ENCODE results near the gene SAP30.

SAP30 gene

GRCh38 chr4:173337463-173337862, 33.3 kb upstream of the SAP30 start:
- Histone ChIP-seq H3K27ac (ENCODE audit: low read depth, low read length) (no peak overlapping the region), H3K9ac (ENCODE audit: low read depth, low read length) (no peak overlapping the region), H3K4me1 (ENCODE audit: insufficient read depth, low read length) (peaks cover 25% of the 10 kb centered on the region; the same call in 1 of the 2 replicates), H3K9me3 (ENCODE audit: insufficient read depth, low read depth, low read length) (no peaks in the 10 kb centered on the region), H3K4me3 (ENCODE audit: low read length) (no peak overlapping the region), H3K36me3 (ENCODE audit: insufficient read depth, low read length) (peaks cover 10% of the 10 kb centered on the region), H3K27me3 (ENCODE audit: insufficient read depth, low read length) (no peaks in the 10 kb centered on the region)
- WGBS, result 92% methylated on average over 2 of the region's 2 CpGs

GRCh38 chr4:173343832-173344397, 26.8 kb upstream of the SAP30 start:
- no peak overlapping the region; the same call in 1 of the 2 replicates for H3K4me3 ChIP-seq (ENCODE audit: low read length)
- H3K9ac ChIP-seq (ENCODE audit: low read depth, low read length), result no peak overlapping the region
- no peak overlapping the region for H3K27ac ChIP-seq (ENCODE audit: low read depth, low read length)
- no peaks in the 10 kb centered on the region for H3K9me3 ChIP-seq (ENCODE audit: insufficient read depth, low read depth, low read length)
- H3K4me1 ChIP-seq (ENCODE audit: insufficient read depth, low read length), result peaks cover 26% of the 10 kb centered on the region
- 56% methylated on average over 2 of the region's 3 CpGs for WGBS
- no peaks in the 10 kb centered on the region for H3K36me3 ChIP-seq (ENCODE audit: insufficient read depth, low read length)
- H3K27me3 ChIP-seq (ENCODE audit: insufficient read depth, low read length), result no peaks in the 10 kb centered on the region

- WGBS, result 88% methylated on average over 1 of the region's 2 CpGs
- Histone ChIP-seq H3K27me3 (ENCODE audit: insufficient read depth, low read length) (no peaks in the 10 kb centered on the region), H3K9ac (ENCODE audit: low read depth, low read length) (no peak overlapping the region)
These were observed 25.1 kb upstream of the SAP30 start for GRCh38 chr4:173345648-173346047.

GRCh38 chr4:173346074-173346473, 24.7 kb upstream of the SAP30 start:
- no peaks in the 10 kb centered on the region for H3K27me3 ChIP-seq (ENCODE audit: insufficient read depth, low read length)
- H3K9ac ChIP-seq (ENCODE audit: low read depth, low read length), result no peak overlapping the region
- peaks cover 24% of the 10 kb centered on the region for H3K4me1 ChIP-seq (ENCODE audit: insufficient read depth, low read length)
- no peak overlapping the region for H3K27ac ChIP-seq (ENCODE audit: low read depth, low read length)
- H3K4me3 ChIP-seq (ENCODE audit: low read length), result no peak overlapping the region
- no peaks in the 10 kb centered on the region for H3K36me3 ChIP-seq (ENCODE audit: insufficient read depth, low read length)
- no peaks in the 10 kb centered on the region for H3K9me3 ChIP-seq (ENCODE audit: insufficient read depth, low read depth, low read length)
- WGBS, result 69% methylated on average over 2 of the region's 2 CpGs

More at GRCh38 chr4:173345648-173346047, 25.1 kb upstream of the SAP30 start:
- Histone ChIP-seq H3K27ac (ENCODE audit: low read depth, low read length) (no peak overlapping the region), H3K36me3 (ENCODE audit: insufficient read depth, low read length) (no peaks in the 10 kb centered on the region), H3K4me1 (ENCODE audit: insufficient read depth, low read length) (peaks cover 26% of the 10 kb centered on the region), H3K9me3 (ENCODE audit: insufficient read depth, low read depth, low read length) (no peaks in the 10 kb centered on the region), H3K4me3 (ENCODE audit: low read length) (no peak overlapping the region)

GRCh38 chr4:173347467-173347866, 23.3 kb upstream of the SAP30 start:
- H3K27me3 ChIP-seq (ENCODE audit: insufficient read depth, low read length), result no peaks in the 10 kb centered on the region
- H3K36me3 ChIP-seq (ENCODE audit: insufficient read depth, low read length), result no peaks in the 10 kb centered on the region
- H3K27ac ChIP-seq (ENCODE audit: low read depth, low read length), result no peak overlapping the region
- no peaks in the 10 kb centered on the region for H3K9me3 ChIP-seq (ENCODE audit: insufficient read depth, low read depth, low read length)
- H3K4me3 ChIP-seq (ENCODE audit: low read length), result no peak overlapping the region
- H3K4me1 ChIP-seq (ENCODE audit: insufficient read depth, low read length), result peaks cover 21% of the 10 kb centered on the region
- 93% methylated on average over 1 of the region's 1 CpG for WGBS
- H3K9ac ChIP-seq (ENCODE audit: low read depth, low read length), result no peak overlapping the region

- H3K27me3 ChIP-seq (ENCODE audit: insufficient read depth, low read length), result no peaks in the 10 kb centered on the region
- no peaks in the 10 kb centered on the region for H3K4me1 ChIP-seq (ENCODE audit: insufficient read depth, low read length)
- no peaks in the 10 kb centered on the region for H3K9me3 ChIP-seq (ENCODE audit: insufficient read depth, low read depth, low read length)
- no peak overlapping the region for H3K27ac ChIP-seq (ENCODE audit: low read depth, low read length)
- H3K36me3 ChIP-seq (ENCODE audit: insufficient read depth, low read length), result no peaks in the 10 kb centered on the region
- H3K9ac ChIP-seq (ENCODE audit: low read depth, low read length), result no peak overlapping the region
- 72% methylated on average over 2 of the region's 2 CpGs for WGBS
- no peak overlapping the region for H3K4me3 ChIP-seq (ENCODE audit: low read length)
These were observed 12.8 kb upstream of the SAP30 start for GRCh38 chr4:173357939-173358338.

GRCh38 chr4:173360587-173361221, 10.1 kb upstream of the SAP30 start:
- WGBS, result 65% methylated on average over 3 of the region's 5 CpGs
- Histone ChIP-seq H3K9ac (ENCODE audit: low read depth, low read length) (no peak overlapping the region), H3K9me3 (ENCODE audit: insufficient read depth, low read depth, low read length) (no peaks in the 10 kb centered on the region), H3K27me3 (ENCODE audit: insufficient read depth, low read length) (no peaks in the 10 kb centered on the region), H3K4me3 (ENCODE audit: low read length) (no peak overlapping the region), H3K36me3 (ENCODE audit: insufficient read depth, low read length) (no peaks in the 10 kb centered on the region), H3K4me1 (ENCODE audit: insufficient read depth, low read length) (no peaks in the 10 kb centered on the region), H3K27ac (ENCODE audit: low read depth, low read length) (no peak overlapping the region)

GRCh38 chr4:173362666-173363065, 8.1 kb upstream of the SAP30 start:
- Histone ChIP-seq H3K27ac (ENCODE audit: low read depth, low read length) (no peak overlapping the region), H3K9ac (ENCODE audit: low read depth, low read length) (no peak overlapping the region), H3K9me3 (ENCODE audit: insufficient read depth, low read depth, low read length) (no peaks in the 10 kb centered on the region), H3K4me3 (ENCODE audit: low read length) (no peak overlapping the region), H3K4me1 (ENCODE audit: insufficient read depth, low read length) (no peaks in the 10 kb centered on the region), H3K27me3 (ENCODE audit: insufficient read depth, low read length) (no peaks in the 10 kb centered on the region), H3K36me3 (ENCODE audit: insufficient read depth, low read length) (no peaks in the 10 kb centered on the region)
- WGBS, result 98% methylated on average over 2 of the region's 3 CpGs

- no peaks in the 10 kb centered on the region for H3K9me3 ChIP-seq (ENCODE audit: insufficient read depth, low read depth, low read length)
- H3K9ac ChIP-seq (ENCODE audit: low read depth, low read length), result no peak overlapping the region
- no peaks in the 10 kb centered on the region for H3K36me3 ChIP-seq (ENCODE audit: insufficient read depth, low read length)
- no peaks in the 10 kb centered on the region for H3K27me3 ChIP-seq (ENCODE audit: insufficient read depth, low read length)
- no peak overlapping the region for H3K27ac ChIP-seq (ENCODE audit: low read depth, low read length)
- no peak overlapping the region for H3K4me3 ChIP-seq (ENCODE audit: low read length)
- no peaks in the 10 kb centered on the region for H3K4me1 ChIP-seq (ENCODE audit: insufficient read depth, low read length)
- 94% methylated on average over 2 of the region's 2 CpGs for WGBS
These were observed 5.3 kb upstream of the SAP30 start for GRCh38 chr4:173365359-173365996.

- no peak overlapping the region for H3K4me3 ChIP-seq (ENCODE audit: low read length)
- no peak overlapping the region for H3K9ac ChIP-seq (ENCODE audit: low read depth, low read length)
- no peaks in the 10 kb centered on the region for H3K36me3 ChIP-seq (ENCODE audit: insufficient read depth, low read length)
- H3K4me1 ChIP-seq (ENCODE audit: insufficient read depth, low read length), result 0 out of 2 replicates have a peak, but pooled peaks cover 1% of the 10 kb centered on the region
- H3K27me3 ChIP-seq (ENCODE audit: insufficient read depth, low read length), result no peaks in the 10 kb centered on the region
- no peaks in the 10 kb centered on the region for H3K9me3 ChIP-seq (ENCODE audit: insufficient read depth, low read depth, low read length)
- H3K27ac ChIP-seq (ENCODE audit: low read depth, low read length), result no peak overlapping the region
These were observed 3.5 kb upstream of the SAP30 start for GRCh38 chr4:173367285-173367684.

GRCh38 chr4:173367946-173368345, 2.8 kb upstream of the SAP30 start:
- H3K4me3 ChIP-seq (ENCODE audit: low read length), result no peak overlapping the region
- no peak overlapping the region for H3K9ac ChIP-seq (ENCODE audit: low read depth, low read length)
- no peaks in the 10 kb centered on the region for H3K9me3 ChIP-seq (ENCODE audit: insufficient read depth, low read depth, low read length)
- WGBS, result 83% methylated on average over 4 of the region's 4 CpGs
- no peaks in the 10 kb centered on the region for H3K27me3 ChIP-seq (ENCODE audit: insufficient read depth, low read length)
- H3K27ac ChIP-seq (ENCODE audit: low read depth, low read length), result no peak overlapping the region
- H3K4me1 ChIP-seq (ENCODE audit: insufficient read depth, low read length), result 0 out of 2 replicates have a peak, but pooled peaks cover 4% of the 10 kb centered on the region
- no peaks in the 10 kb centered on the region for H3K36me3 ChIP-seq (ENCODE audit: insufficient read depth, low read length)
